ELF-1 (cell line): ENCODE data around the gene ARHGAP26.
"Not testable (repeated sequence)": the region's sequence is repeated elsewhere in the genome, so short reads cannot be mapped to it uniquely, and the experiment has no call there.

Experiments
- DNase-seq: peaks from one replicate; pipeline ENCODE4 v3.0.0-alpha.2; 2016; ENCODE audit warnings: low read depth, low spot score

The ARHGAP26 gene

GRCh38 chr5:142901476-142902185, 131.5 kb downstream of the ARHGAP26 start:
- no peak for DNase-seq

GRCh38 chr5:142902186-142902965, 132.2 kb downstream of the ARHGAP26 start:
- DNase-seq = no peak

- no peak for DNase-seq
Observed at GRCh38 chr5:142904416-142904815, 134.2 kb downstream of the ARHGAP26 start.

DNA sequence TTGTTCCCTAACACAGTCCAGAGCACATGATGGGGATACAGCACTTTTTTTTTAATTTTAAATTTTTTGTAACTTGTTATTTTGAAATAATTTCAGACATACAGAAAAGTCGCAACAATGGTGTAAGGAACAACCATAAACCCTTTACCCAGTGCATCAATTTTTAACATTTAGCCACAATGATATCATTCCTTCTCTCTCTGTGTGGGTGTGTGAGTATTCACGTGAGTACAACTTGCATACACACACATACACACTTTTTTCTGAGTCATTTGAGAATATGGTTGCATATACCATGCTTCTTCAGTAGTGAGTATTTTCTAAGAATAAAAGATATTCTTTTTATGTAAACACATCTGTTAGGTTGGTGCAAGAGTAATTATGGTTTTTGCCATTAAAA, 135.2 kb downstream of the ARHGAP26 start:
- DNase-seq = no peak

DNA sequence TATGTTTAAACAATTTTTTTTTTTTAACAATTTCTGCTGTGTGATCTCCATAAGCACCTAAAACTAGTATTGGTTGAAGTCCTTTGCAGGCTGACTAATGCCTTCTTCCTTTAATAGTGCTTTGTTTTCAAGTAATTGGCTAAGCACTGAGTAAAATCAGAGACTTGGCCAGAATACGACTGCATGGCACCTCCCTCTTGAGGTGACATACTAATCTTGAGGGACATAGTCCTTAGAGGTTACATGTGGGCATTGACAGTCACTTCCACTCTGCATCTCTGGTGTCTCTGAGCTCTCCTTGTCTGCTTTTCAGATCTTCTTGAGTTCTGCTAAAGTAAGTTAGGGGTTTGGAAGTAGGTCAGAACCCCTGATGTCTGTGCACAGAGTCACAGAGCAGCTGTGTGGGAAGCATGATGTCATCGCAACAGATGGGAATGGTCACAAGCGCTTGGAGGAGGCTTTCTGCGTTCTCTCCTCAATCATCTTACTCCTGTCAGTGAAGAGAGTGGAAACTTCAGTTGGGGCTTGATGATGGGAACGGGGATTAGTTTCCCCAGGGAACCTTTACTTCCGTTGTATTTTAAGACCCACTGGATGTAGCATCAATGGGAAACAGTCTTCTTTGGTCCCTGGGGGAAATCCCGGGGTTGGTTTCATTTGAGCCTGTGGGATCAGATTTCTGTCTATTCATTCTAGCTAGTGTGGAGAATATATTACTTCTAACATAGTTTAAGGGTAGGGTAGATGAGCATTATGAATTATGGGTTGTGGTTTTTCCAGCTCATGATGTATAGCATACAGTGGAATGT, 136.9 kb downstream of the ARHGAP26 start:
- DNase-seq = no peak

DNA sequence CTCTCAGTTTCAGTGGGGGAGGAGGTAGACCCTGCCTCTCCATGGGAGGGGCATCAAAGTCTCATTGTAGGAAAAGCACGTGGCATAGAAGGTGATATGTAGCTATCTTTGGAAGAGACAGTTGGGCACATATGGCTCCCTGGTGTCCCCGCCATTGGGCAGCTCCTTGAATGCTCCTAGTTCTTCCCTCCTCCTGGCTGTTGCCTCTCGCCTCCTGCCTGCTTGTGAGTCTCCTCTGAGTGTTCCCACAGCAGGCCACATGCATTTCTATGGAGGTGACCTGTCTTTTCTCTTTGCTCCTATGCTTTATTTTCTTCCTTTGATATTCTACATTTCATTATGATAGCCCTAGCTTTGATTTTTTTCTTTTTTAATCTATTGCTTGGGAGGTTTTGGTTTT, 138.5 kb downstream of the ARHGAP26 start:
- no peak for DNase-seq

GRCh38 chr5:142910128-142910527, 140.0 kb downstream of the ARHGAP26 start:
- DNase-seq = no peak

GRCh38 chr5:142911170-142911569, 141.0 kb downstream of the ARHGAP26 start:
- no peak for DNase-seq

GRCh38 chr5:142911775-142912174, 141.6 kb downstream of the ARHGAP26 start:
- DNase-seq = no peak

- peak; percentile 21 for DNase-seq
Observed at GRCh38 chr5:142913728-142914338, 143.7 kb downstream of the ARHGAP26 start.

GRCh38 chr5:142915038-142915437, 144.9 kb downstream of the ARHGAP26 start:
- no peak for DNase-seq

GRCh38 chr5:142915813-142916424, 145.7 kb downstream of the ARHGAP26 start:
- peak; percentile 59 for DNase-seq

GRCh38 chr5:142918959-142919635, 148.9 kb downstream of the ARHGAP26 start:
- DNase-seq = no peak

- no peak for DNase-seq
Observed at GRCh38 chr5:142920849-142921612, 150.9 kb downstream of the ARHGAP26 start.

GRCh38 chr5:142922223-142922952, 152.2 kb downstream of the ARHGAP26 start:
- DNase-seq = no peak

DNA sequence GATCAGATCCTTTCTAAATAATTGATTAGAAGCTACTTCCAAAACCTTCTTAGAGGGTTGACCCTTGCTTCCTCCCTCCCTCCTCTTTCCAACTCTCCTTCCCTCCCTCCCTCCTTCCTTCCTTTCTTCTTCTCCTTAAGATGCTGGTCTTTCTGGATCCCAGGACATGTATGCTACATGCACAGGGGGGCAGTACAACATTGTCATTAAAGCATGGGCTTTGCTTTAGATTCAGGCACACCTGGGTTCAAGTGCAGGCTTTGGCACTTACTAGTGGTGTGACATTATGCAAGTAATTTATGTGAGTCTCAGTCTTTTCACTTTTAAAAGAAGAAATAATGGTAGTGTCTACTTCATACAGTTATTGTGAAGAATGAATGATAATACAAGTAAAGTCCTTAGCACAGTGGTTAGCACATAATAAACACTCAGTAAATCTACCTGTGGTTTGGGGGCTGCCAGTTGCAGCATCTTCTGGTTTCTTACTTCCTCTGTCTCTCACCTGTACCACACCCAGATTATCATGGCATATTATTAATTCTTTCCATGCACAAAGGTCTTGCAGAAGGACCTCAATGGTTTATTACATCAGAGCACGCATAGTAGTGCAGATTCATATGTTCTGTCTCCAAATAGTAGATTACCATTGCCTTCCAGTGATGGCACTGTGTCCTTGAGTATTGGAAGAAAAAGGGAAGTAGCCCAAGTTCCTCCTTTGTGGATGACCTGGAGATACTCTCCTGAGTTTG, 154.1 kb downstream of the ARHGAP26 start:
- no peak for DNase-seq

- DNase-seq = no peak
Observed at GRCh38 chr5:142925795-142926194, 155.6 kb downstream of the ARHGAP26 start.

GRCh38 chr5:142926549-142926948, 156.4 kb downstream of the ARHGAP26 start:
- no peak for DNase-seq

GRCh38 chr5:142928999-142929398, 158.8 kb downstream of the ARHGAP26 start:
- DNase-seq = not testable (repeated sequence)
